ENCODE measurements around the gene TEDC2.
"Not testable (repeated sequence)": the region's sequence is repeated elsewhere in the genome, so short reads cannot be mapped to it uniquely, and the experiment has no call there.

Gene TEDC2

GRCh38 chr16:2473446-2473926 is 13.6 kb downstream of the TEDC2 start:
- Mint-ChIP-seq H3K36me3 (peaks cover 0 to 14% of the 10 kb centered on the region in 2 donors), H3K27ac (no peak overlapping the region), H3K9me3 (no peaks in the 10 kb centered on the region), H3K4me1 (peaks cover 33 to 48% of the 10 kb centered on the region in 2 donors), H3K4me3 (peak overlapping the region; percentile 59 to 61), H3K27me3 (peaks cover 20 to 23% of the 10 kb centered on the region in 2 donors)
- DNase-seq, result no peak
- peak in 1 of 2 donors; percentile 0 for ATAC-seq (replicated peaks)

- H3K4me1 Mint-ChIP-seq, result peaks cover 27 to 40% of the 10 kb centered on the region in 2 donors
- peak overlapping the region; percentile 86 for H3K4me3 Mint-ChIP-seq
- H3K36me3 Mint-ChIP-seq, result peaks cover 0 to 14% of the 10 kb centered on the region in 2 donors
- DNase-seq (no peak), ATAC-seq (replicated peaks) (peak; percentile 58 to 64)
- peak overlapping the region; percentile 91 for H3K27ac Mint-ChIP-seq
- peaks cover 20% of the 10 kb centered on the region in 2 donors for H3K27me3 Mint-ChIP-seq
- no peaks in the 10 kb centered on the region for H3K9me3 Mint-ChIP-seq
Measured at GRCh38 chr16:2473999-2474876, 14.3 kb downstream of the TEDC2 start.

GRCh38 chr16:2474877-2475412 is 15.0 kb downstream of the TEDC2 start, which contains the start of gene TBC1D24:
TBC1D24 (plus strand) TSS chr16:2475127; CDS start chr16:2496149, 21,022 bp downstream.
- Mint-ChIP-seq H3K4me3 (peak within 1 kb of the TSS; percentile 86), H3K4me1 (peaks cover 20 to 33% of the 10 kb centered on the region in 2 donors), H3K9me3 (no peaks in the 10 kb centered on the region), H3K36me3 (peaks cover 2 to 18% of the 10 kb centered on the region in 2 donors), H3K27me3 (peaks cover 15 to 16% of the 10 kb centered on the region in 2 donors), H3K27ac (peak within 1 kb of the TSS; percentile 91)
- DNase-seq (peak; percentile 84), ATAC-seq (replicated peaks) (peak; percentile 82 to 84)

GRCh38 chr16:2475413-2476344 is 15.8 kb downstream of the TEDC2 start:
- DNase-seq (no peak), ATAC-seq (replicated peaks) (peak; percentile 29 to 35)
- H3K4me3 Mint-ChIP-seq, result peak overlapping the region; percentile 57 to 58
- peaks cover 15 to 26% of the 10 kb centered on the region in 2 donors for H3K4me1 Mint-ChIP-seq
- H3K36me3 Mint-ChIP-seq, result peaks cover 5 to 21% of the 10 kb centered on the region in 2 donors
- no peaks in the 10 kb centered on the region for H3K9me3 Mint-ChIP-seq
- no peak overlapping the region for H3K27ac Mint-ChIP-seq
- peaks cover 7 to 9% of the 10 kb centered on the region in 2 donors for H3K27me3 Mint-ChIP-seq

GRCh38 chr16:2476345-2476720 is 16.4 kb downstream of the TEDC2 start:
- Mint-ChIP-seq H3K27ac (no peak overlapping the region), H3K9me3 (no peaks in the 10 kb centered on the region), H3K36me3 (peaks cover 5 to 21% of the 10 kb centered on the region in 2 donors), H3K27me3 (peaks cover 7 to 9% of the 10 kb centered on the region in 2 donors), H3K4me1 (peaks cover 15 to 26% of the 10 kb centered on the region in 2 donors), H3K4me3 (peak overlapping the region; percentile 57 to 58)
- ATAC-seq (replicated peaks) (no peak), DNase-seq (no peak)

GRCh38 chr16:2476741-2477140 is 16.8 kb downstream of the TEDC2 start:
- no peak overlapping the region for H3K27ac Mint-ChIP-seq
- ATAC-seq (replicated peaks) (no peak), DNase-seq (no peak)
- H3K4me1 Mint-ChIP-seq, result peaks cover 15 to 25% of the 10 kb centered on the region in 2 donors
- H3K4me3 Mint-ChIP-seq, result no peak overlapping the region
- peaks cover 5 to 21% of the 10 kb centered on the region in 2 donors for H3K36me3 Mint-ChIP-seq
- H3K9me3 Mint-ChIP-seq, result no peaks in the 10 kb centered on the region
- peaks cover 7 to 9% of the 10 kb centered on the region in 2 donors for H3K27me3 Mint-ChIP-seq

GRCh38 chr16:2477327-2477726 is 17.4 kb downstream of the TEDC2 start:
- no peak for ATAC-seq (replicated peaks)
- peaks cover 18 to 19% of the 10 kb centered on the region in 2 donors for H3K4me1 Mint-ChIP-seq
- peaks cover 7 to 21% of the 10 kb centered on the region in 2 donors for H3K36me3 Mint-ChIP-seq
- no peak for DNase-seq
- H3K4me3 Mint-ChIP-seq, result no peak overlapping the region
- peak overlapping the region; percentile 43 for H3K27ac Mint-ChIP-seq
- H3K9me3 Mint-ChIP-seq, result no peaks in the 10 kb centered on the region
- peaks cover 7 to 9% of the 10 kb centered on the region in 2 donors for H3K27me3 Mint-ChIP-seq

- H3K36me3 Mint-ChIP-seq, result peaks cover 7 to 21% of the 10 kb centered on the region in 2 donors
- ATAC-seq (replicated peaks) (no peak), DNase-seq (no peak)
- no peaks in the 10 kb centered on the region for H3K9me3 Mint-ChIP-seq
- no peak overlapping the region for H3K27ac Mint-ChIP-seq
- peaks cover 2% of the 10 kb centered on the region in 2 donors for H3K27me3 Mint-ChIP-seq
- no peak overlapping the region for H3K4me3 Mint-ChIP-seq
- peaks cover 12 to 19% of the 10 kb centered on the region in 2 donors for H3K4me1 Mint-ChIP-seq
Measured at GRCh38 chr16:2478279-2478678, 18.4 kb downstream of the TEDC2 start.

GRCh38 chr16:2479996-2480395 is 20.1 kb downstream of the TEDC2 start:
- not testable (repeated sequence) for H3K4me3 Mint-ChIP-seq; DNase-seq; H3K27me3 Mint-ChIP-seq; H3K9me3 Mint-ChIP-seq; ATAC-seq (replicated peaks); H3K27ac Mint-ChIP-seq
- Mint-ChIP-seq H3K4me1 (peaks cover 15 to 22% of the 10 kb centered on the region in 2 donors), H3K36me3 (peaks cover 7 to 21% of the 10 kb centered on the region in 2 donors)

GRCh38 chr16:2480948-2481347 is 21.0 kb downstream of the TEDC2 start:
- Mint-ChIP-seq H3K9me3 (no peaks in the 10 kb centered on the region), H3K36me3 (peaks cover 7 to 21% of the 10 kb centered on the region in 2 donors), H3K4me3 (no peak overlapping the region), H3K27ac (no peak overlapping the region), H3K4me1 (peaks cover 10 to 23% of the 10 kb centered on the region in 2 donors), H3K27me3 (no peaks in the 10 kb centered on the region)
- ATAC-seq (replicated peaks) (no peak), DNase-seq (no peak)

GRCh38 chr16:2481676-2482075 is 21.8 kb downstream of the TEDC2 start:
- H3K9me3 Mint-ChIP-seq, result no peaks in the 10 kb centered on the region
- DNase-seq, result no peak
- H3K4me3 Mint-ChIP-seq, result no peak overlapping the region
- H3K27me3 Mint-ChIP-seq, result no peaks in the 10 kb centered on the region
- H3K36me3 Mint-ChIP-seq, result peaks cover 7 to 21% of the 10 kb centered on the region in 2 donors
- ATAC-seq (replicated peaks), result no peak
- no peak overlapping the region for H3K27ac Mint-ChIP-seq
- H3K4me1 Mint-ChIP-seq, result peaks cover 8 to 25% of the 10 kb centered on the region in 2 donors

- H3K27me3 Mint-ChIP-seq, result no peaks in the 10 kb centered on the region
- ATAC-seq (replicated peaks), result no peak
- no peaks in the 10 kb centered on the region for H3K9me3 Mint-ChIP-seq
- no peak for DNase-seq
- peaks cover 7 to 24% of the 10 kb centered on the region in 2 donors for H3K36me3 Mint-ChIP-seq
- H3K4me3 Mint-ChIP-seq, result no peak overlapping the region
- H3K27ac Mint-ChIP-seq, result no peak overlapping the region
- peaks cover 14 to 31% of the 10 kb centered on the region in 2 donors for H3K4me1 Mint-ChIP-seq
Measured at GRCh38 chr16:2482249-2482648, 22.3 kb downstream of the TEDC2 start.

- Mint-ChIP-seq H3K4me3 (no peak overlapping the region), H3K27me3 (no peaks in the 10 kb centered on the region), H3K4me1 (peaks cover 21 to 31% of the 10 kb centered on the region in 2 donors), H3K9me3 (no peaks in the 10 kb centered on the region), H3K36me3 (peaks cover 7 to 21% of the 10 kb centered on the region in 2 donors), H3K27ac (no peak overlapping the region)
- no peak for ATAC-seq (replicated peaks)
- no peak for DNase-seq
Measured at GRCh38 chr16:2482708-2483534, 23.0 kb downstream of the TEDC2 start.

All from stimulated activated naive B cell treated with anti-CD40 and anti-IgM and Interleukin-4, amounts not matched to agents 10 μg/mL and 1 μg/mL and 100 μg/mL, for 72 hours (primary cell).